Measurements from ENCODE around the gene MYO1D.

The MYO1D gene

DNA sequence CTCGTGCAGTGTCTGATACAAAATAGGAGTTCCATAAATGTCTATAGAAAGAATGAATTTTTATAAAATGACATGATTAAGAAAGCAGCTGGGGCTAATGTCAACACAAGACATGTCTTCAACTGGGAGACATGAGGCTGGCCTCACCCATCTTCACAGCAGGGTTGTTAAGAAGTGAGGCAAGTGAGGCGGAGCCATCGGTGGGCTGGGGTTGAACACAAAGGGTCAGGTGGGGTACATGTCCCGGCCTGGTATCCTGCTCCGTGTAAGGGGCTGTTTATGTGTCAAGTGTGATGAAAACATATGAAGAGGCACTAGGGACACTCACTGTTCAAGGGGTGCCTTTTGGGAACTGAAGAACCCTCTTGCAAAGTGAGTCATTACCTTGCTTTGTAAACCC, 368.0 kb downstream of the MYO1D start:
- Histone ChIP-seq H3K9ac (no peak overlapping the region), H3K79me2 (ENCODE audit: insufficient read depth, low read depth) (no peaks in the 10 kb centered on the region), H3K4me1 (ENCODE audit: low read depth, poor library complexity, severe bottlenecking) (peaks cover 13% of the 10 kb centered on the region), H3K4me3 (IDR thresholded peaks at IDR 0.05; ENCODE audit: insufficient read depth, low read depth, low read length) (no peak overlapping the region), H3K36me3 (ENCODE audit: insufficient read depth) (no peaks in the 10 kb centered on the region), H4K20me1 (ENCODE audit: insufficient read depth) (no peaks in the 10 kb centered on the region), H2AFZ (ENCODE audit: low read depth) (no peak overlapping the region), H3K27me3 (ENCODE audit: insufficient read depth, low read depth) (no peaks in the 10 kb centered on the region), H3K27ac (no peak overlapping the region), H3K4me2 (no peak overlapping the region)
- TF ChIP-seq, protein P1, sequence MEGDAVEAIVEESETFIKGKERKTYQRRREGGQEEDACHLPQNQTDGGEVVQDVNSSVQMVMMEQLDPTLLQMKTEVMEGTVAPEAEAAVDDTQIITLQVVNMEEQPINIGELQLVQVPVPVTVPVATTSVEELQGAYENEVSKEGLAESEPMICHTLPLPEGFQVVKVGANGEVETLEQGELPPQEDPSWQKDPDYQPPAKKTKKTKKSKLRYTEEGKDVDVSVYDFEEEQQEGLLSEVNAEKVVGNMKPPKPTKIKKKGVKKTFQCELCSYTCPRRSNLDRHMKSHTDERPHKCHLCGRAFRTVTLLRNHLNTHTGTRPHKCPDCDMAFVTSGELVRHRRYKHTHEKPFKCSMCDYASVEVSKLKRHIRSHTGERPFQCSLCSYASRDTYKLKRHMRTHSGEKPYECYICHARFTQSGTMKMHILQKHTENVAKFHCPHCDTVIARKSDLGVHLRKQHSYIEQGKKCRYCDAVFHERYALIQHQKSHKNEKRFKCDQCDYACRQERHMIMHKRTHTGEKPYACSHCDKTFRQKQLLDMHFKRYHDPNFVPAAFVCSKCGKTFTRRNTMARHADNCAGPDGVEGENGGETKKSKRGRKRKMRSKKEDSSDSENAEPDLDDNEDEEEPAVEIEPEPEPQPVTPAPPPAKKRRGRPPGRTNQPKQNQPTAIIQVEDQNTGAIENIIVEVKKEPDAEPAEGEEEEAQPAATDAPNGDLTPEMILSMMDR (conservative IDR thresholded peaks at IDR 0.05; ENCODE audit: low read depth, low read length), result no peak

DNA sequence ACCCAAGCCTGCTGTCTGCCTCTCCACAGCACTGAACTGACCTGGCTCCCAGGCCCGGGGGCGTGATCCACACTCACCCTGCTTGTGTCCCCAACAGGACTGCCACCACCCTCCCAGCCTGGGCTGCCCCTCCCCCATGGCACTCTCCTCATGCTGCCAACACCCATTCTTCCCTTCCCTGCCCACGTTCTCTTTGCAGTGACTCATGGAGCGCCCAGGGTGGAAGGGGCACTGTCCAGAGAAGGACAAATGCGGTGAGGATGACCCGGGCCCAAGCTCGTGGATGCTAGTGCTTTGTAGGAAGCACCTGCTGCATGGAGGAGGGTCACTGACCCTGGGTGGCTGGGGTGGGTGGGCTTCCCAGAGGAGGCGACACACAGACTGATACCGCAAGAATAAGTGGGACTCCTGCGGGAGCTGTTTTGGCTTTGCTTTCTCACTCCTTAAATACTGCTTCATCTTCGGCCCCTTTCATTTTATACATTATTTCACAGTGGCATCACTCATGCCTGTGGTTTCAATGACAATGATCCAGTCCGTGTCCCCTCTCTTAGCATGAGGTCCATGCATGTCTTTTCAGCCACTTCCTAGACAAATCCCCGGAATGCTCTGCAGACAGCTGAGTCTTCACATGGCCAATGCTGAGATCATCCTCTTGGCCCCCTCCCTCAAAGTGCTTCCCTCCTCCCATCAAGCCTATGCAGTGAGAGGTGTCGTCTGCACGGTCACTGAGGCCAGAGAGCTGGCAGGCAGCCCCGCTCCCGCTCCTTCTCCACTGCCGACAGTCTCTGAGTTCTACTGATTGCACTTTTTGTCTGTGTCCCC, 372.5 kb downstream of the MYO1D start:
- peak overlapping the region; percentile 80 for H3K27ac ChIP-seq
- no peaks in the 10 kb centered on the region for H3K36me3 ChIP-seq (ENCODE audit: insufficient read depth)
- peak overlapping the region; percentile 28; the same call in 1 of the 2 replicates for H3K9ac ChIP-seq
- no peaks in the 10 kb centered on the region for H4K20me1 ChIP-seq (ENCODE audit: insufficient read depth)
- TF ChIP-seq, protein P1 (conservative IDR thresholded peaks at IDR 0.05; ENCODE audit: low read depth, low read length), result no peak
- H3K4me2 ChIP-seq, result peak overlapping the region; percentile 77
- H3K27me3 ChIP-seq (ENCODE audit: insufficient read depth, low read depth), result no peaks in the 10 kb centered on the region
- H3K79me2 ChIP-seq (ENCODE audit: insufficient read depth, low read depth), result no peaks in the 10 kb centered on the region
- H3K4me1 ChIP-seq (ENCODE audit: low read depth, poor library complexity, severe bottlenecking), result peaks cover 31% of the 10 kb centered on the region
- no peak overlapping the region for H3K4me3 ChIP-seq (IDR thresholded peaks at IDR 0.05; ENCODE audit: insufficient read depth, low read depth, low read length)
- H2AFZ ChIP-seq (ENCODE audit: low read depth), result peak overlapping the region; percentile 53; the same call in 1 of the 2 replicates

DNA sequence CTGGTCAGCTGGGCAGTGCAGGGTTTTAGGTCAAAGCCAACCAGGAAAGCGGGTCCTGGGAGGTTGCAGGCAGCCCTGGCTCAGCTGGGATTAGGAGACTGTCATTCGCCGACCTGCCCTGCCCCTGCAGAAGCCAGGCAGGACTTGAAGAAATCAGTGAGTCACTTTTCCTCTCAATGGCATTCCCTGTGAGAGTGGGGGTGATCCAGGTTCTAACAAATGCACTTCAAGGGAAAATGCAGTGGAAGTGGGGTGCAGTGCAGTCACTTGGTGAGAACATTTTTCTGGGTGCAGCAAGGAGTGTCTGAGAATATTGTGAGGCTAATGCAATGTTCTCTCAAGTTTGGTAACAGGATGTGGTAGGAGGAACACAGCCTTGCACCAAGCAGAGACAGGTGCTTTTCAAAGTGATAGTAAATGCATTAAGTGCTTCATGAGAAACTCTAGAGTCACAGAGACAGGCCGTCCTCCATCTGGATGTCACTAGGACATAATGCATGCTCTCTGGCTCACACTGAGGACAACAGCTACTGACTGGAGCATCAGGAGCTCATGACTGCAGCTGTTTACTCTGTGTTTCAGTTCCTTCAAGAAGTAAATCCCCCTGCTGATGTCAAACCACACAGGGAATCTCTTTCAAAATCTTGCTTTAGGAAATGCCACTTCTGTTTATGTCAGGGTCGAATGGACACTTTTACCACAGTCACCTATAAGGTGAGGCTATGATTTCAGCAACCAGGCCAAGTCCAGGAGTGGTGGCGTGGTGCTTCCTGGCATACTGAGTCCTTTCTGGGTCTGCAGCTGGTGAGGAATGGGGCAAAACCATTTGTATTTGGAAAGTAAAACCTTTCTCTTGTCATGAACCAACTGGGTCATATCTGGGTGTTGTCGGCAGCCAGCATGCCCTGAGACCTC, 373.4 kb downstream of the MYO1D start:
- Histone ChIP-seq H3K79me2 (ENCODE audit: insufficient read depth, low read depth) (no peaks in the 10 kb centered on the region), H3K4me3 (IDR thresholded peaks at IDR 0.05; ENCODE audit: insufficient read depth, low read depth, low read length) (no peak overlapping the region), H3K9ac (peak overlapping the region; percentile 28; the same call in 1 of the 2 replicates), H2AFZ (ENCODE audit: low read depth) (peak overlapping the region; percentile 53; the same call in 1 of the 2 replicates), H3K27me3 (ENCODE audit: insufficient read depth, low read depth) (no peaks in the 10 kb centered on the region), H3K36me3 (ENCODE audit: insufficient read depth) (no peaks in the 10 kb centered on the region), H4K20me1 (ENCODE audit: insufficient read depth) (no peaks in the 10 kb centered on the region), H3K4me1 (ENCODE audit: low read depth, poor library complexity, severe bottlenecking) (peaks cover 31% of the 10 kb centered on the region), H3K27ac (peak overlapping the region; percentile 80), H3K4me2 (peak overlapping the region; percentile 77)
- TF ChIP-seq, protein P1 (conservative IDR thresholded peaks at IDR 0.05; ENCODE audit: low read depth, low read length), result no peak

DNA sequence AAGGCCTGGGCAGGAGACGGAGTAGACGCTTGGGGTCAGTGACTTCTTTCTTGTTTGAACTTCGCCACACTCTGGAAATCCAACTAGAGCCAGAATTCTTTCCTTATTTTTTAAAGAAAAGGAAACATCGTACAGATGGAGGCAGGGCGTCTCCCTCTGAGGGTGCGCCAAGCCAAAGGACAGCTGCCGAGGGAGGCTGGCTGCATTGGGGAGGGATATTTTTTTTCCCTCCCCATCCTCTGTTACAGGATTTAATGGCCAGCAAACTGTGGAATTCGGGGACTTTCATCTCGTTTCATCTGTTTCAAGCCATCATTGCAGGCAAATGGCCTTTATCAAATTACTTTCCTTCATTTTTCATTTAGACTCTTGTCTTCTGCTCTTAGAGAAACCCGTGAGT, 374.2 kb downstream of the MYO1D start:
- H3K4me2 ChIP-seq, result peak overlapping the region; percentile 77
- no peaks in the 10 kb centered on the region for H3K79me2 ChIP-seq (ENCODE audit: insufficient read depth, low read depth)
- peaks cover 31% of the 10 kb centered on the region for H3K4me1 ChIP-seq (ENCODE audit: low read depth, poor library complexity, severe bottlenecking)
- no peak overlapping the region for H3K9ac ChIP-seq
- H3K4me3 ChIP-seq (IDR thresholded peaks at IDR 0.05; ENCODE audit: insufficient read depth, low read depth, low read length), result no peak overlapping the region
- H2AFZ ChIP-seq (ENCODE audit: low read depth), result no peak overlapping the region
- H3K27me3 ChIP-seq (ENCODE audit: insufficient read depth, low read depth), result no peaks in the 10 kb centered on the region
- TF ChIP-seq, protein P1 (conservative IDR thresholded peaks at IDR 0.05; ENCODE audit: low read depth, low read length), result no peak
- no peaks in the 10 kb centered on the region for H4K20me1 ChIP-seq (ENCODE audit: insufficient read depth)
- peak overlapping the region; percentile 80; the same call in 1 of the 2 replicates for H3K27ac ChIP-seq
- H3K36me3 ChIP-seq (ENCODE audit: insufficient read depth), result no peaks in the 10 kb centered on the region
